Loucy (cell line): ENCODE measurements around the gene CA5A.
"Not testable (repeated sequence)": the region's sequence is repeated elsewhere in the genome, so short reads cannot be mapped to it uniquely, and the experiment has no call there.

Source experiments
- H2AFZ ChIP-seq: fragments of 200-600 bp; sonication (generic); 2 replicates; pipeline ENCODE4 v1.6.0; 2016; ENCODE audit warnings: antibody characterized with exemption, mild to moderate bottlenecking, low read length, moderate library complexity
- H3F3A ChIP-seq: fragments of 200-600 bp; 2 replicates; pipeline ENCODE4 v1.6.0; 2016; ENCODE audit warnings: antibody characterized with exemption, low read depth, mild to moderate bottlenecking
- H3K27me3 ChIP-seq: fragments of 200-600 bp; sonication (generic); 2 replicates; pipeline ENCODE4 v1.6.1; 2014; ENCODE audit warnings: low read length, mild to moderate bottlenecking; ENCODE audit not compliant: insufficient read depth, poor library complexity, severe bottlenecking
- H3K36me3 ChIP-seq: fragments of 200-600 bp; sonication (generic); 2 replicates; pipeline ENCODE4 v1.6.1; 2016; ENCODE audit warnings: low read length; ENCODE audit not compliant: insufficient read depth
- H3K4me1 ChIP-seq: fragments of 200-600 bp; sonication (generic); 2 replicates; pipeline ENCODE4 v1.5.1; 2014; ENCODE audit warnings: low read length, mild to moderate bottlenecking; ENCODE audit not compliant: insufficient read depth, poor library complexity, severe bottlenecking
- H3K4me2 ChIP-seq: fragments of 200-600 bp; sonication (generic); 2 replicates; pipeline ENCODE4 v1.6.0; 2014; ENCODE audit warnings: antibody characterized with exemption, low read length, low read depth, mild to moderate bottlenecking; ENCODE audit not compliant: poor library complexity, severe bottlenecking
- H3K4me3 ChIP-seq: fragments of 200-600 bp; sonication (generic); 2 replicates; pipeline ENCODE4 v1.5.1; 2014; ENCODE audit warnings: low read length, mild to moderate bottlenecking, mixed read lengths; ENCODE audit not compliant: poor library complexity, severe bottlenecking
- H3K79me2 ChIP-seq: fragments of 200-600 bp; sonication (generic); 2 replicates; pipeline ENCODE4 v1.6.1; 2014; ENCODE audit warnings: low read length; ENCODE audit not compliant: insufficient read depth
- H3K9ac ChIP-seq: fragments of 200-600 bp; sonication (generic); 2 replicates; pipeline ENCODE4 v1.6.0; 2014; ENCODE audit warnings: mild to moderate bottlenecking, low read depth, low read length, moderate library complexity; ENCODE audit not compliant: poor library complexity, severe bottlenecking
- H3K9me2 ChIP-seq: fragments of 200-600 bp; sonication (generic); replicated peaks from 2 replicates; pipeline ENCODE4 v1.6.1; 2016; ENCODE audit warnings: low read depth, low read length, mixed read lengths
- H3K9me3 ChIP-seq: fragments of 200-600 bp; sonication (generic); 2 replicates; pipeline ENCODE4 v1.6.1; 2014; ENCODE audit warnings: mild to moderate bottlenecking, antibody characterized with exemption, low read length, low read depth; ENCODE audit not compliant: insufficient read depth
- H4K20me1 ChIP-seq: fragments of 200-600 bp; sonication (generic); 2 replicates; pipeline ENCODE4 v1.6.0; 2014; ENCODE audit warnings: antibody characterized with exemption, low read length, mild to moderate bottlenecking; ENCODE audit not compliant: insufficient read depth, poor library complexity, severe bottlenecking
- EZH2phosphoT487 ChIP-seq: fragments of 200-600 bp; IDR thresholded peaks from 2 replicates; pipeline ENCODE4 v1.6.1; 2018; ENCODE audit warnings: antibody characterized with exemption, mild to moderate bottlenecking, moderate library complexity, borderline replicate concordance
- TF ChIP-seq, protein P1 (sequence below): fragments of 200-600 bp; sonication (generic); conservative IDR thresholded peaks from 2 replicates; pipeline ENCODE4 v1.5.1; 2014; ENCODE audit warnings: mild to moderate bottlenecking, antibody characterized with exemption, low read length

The CA5A gene

DNA sequence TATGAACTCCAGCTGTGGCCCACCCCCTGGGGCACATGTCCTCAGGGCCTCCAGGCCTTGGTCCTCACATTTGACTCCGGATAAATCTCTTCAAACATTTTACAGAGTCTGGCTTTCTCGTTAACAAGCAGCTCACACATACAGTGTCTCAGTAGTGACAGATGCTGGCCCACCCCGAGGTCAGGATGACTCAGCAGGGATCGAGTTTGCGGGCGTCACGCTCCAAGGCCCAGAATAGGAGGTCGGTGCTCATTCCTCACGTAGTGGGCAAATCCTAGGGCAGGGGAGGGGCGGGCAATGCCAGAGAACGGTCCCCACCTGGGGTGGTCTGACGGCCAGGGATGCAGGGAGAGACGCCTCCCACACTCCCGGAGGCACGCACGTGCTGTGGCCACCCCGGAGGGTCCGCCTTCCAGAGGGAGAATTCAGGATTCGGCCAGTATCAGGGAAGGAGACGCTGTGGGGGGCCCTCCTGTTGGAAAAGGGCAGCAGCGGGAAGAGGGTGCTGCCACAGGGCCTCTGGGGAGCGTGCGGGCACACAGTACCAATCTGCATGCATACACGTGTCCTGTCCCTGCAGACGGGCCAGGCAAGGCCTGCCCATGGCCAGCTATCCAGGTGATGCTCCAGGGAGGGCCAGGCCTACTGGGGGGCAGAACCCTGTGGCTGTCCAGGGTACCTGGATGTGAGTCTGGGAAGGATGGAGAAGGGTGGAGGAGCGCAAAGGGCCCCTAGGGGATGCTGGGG, 75.6 kb downstream of the CA5A start:
- Histone ChIP-seq H3K79me2 (peaks cover 38% of the 10 kb centered on the region; the same call in 1 of the 2 replicates), H3K9me2 (no peaks in the 10 kb centered on the region), H3K27me3 (no peaks in the 10 kb centered on the region), H3K9ac (no peak overlapping the region), H3K4me1 (no peaks in the 10 kb centered on the region), H3K36me3 (no peaks in the 10 kb centered on the region), H2AFZ (no peak overlapping the region), H4K20me1 (no peaks in the 10 kb centered on the region), H3K4me3 (no peak overlapping the region), H3F3A (no peaks in the 10 kb centered on the region), H3K4me2 (peak overlapping the region; percentile 50), H3K9me3 (no peaks in the 10 kb centered on the region)
- TF ChIP-seq, protein P1, sequence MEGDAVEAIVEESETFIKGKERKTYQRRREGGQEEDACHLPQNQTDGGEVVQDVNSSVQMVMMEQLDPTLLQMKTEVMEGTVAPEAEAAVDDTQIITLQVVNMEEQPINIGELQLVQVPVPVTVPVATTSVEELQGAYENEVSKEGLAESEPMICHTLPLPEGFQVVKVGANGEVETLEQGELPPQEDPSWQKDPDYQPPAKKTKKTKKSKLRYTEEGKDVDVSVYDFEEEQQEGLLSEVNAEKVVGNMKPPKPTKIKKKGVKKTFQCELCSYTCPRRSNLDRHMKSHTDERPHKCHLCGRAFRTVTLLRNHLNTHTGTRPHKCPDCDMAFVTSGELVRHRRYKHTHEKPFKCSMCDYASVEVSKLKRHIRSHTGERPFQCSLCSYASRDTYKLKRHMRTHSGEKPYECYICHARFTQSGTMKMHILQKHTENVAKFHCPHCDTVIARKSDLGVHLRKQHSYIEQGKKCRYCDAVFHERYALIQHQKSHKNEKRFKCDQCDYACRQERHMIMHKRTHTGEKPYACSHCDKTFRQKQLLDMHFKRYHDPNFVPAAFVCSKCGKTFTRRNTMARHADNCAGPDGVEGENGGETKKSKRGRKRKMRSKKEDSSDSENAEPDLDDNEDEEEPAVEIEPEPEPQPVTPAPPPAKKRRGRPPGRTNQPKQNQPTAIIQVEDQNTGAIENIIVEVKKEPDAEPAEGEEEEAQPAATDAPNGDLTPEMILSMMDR = no peak
- no peak for TF ChIP-seq EZH2phosphoT487

DNA sequence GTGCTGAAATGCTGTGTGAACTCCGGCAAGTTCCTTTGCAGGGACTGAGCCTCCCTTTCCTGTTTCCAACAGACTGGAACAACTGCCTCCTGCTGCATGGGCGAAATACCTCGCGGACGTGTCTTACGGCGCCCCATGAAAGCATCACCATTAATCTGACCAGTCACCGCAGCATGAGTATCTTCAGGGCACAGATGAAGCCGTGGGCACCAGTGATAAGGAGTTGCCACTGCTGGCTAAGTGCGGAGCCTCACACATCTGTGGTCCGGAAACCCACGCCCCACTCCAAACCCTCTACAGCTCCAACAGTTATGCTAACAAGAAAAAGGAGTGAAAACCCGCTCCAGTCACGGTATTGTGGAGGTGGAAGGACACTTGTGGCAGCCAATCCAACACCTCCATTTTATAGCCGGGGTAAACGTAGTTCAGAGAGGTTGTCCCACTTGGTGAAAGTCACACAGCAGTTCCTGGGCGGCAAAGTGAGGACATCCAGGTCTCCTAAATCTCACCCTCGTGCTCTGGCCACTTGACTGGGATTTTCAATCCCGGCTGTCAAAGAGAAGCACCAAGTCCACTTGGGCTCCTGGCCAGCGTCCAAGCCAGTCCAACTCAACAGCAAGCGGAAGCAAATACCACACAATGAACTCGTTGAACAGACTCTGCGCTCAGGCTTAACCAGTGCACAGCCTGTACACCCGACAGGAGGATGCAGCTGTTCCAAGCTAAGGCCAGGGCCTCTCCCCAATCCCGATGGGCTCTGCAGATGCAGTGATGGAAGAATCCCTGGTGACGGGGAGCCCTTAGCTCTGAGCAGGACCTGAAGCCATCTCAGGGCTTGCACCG, 78.0 kb downstream of the CA5A start:
- H3K27me3 ChIP-seq, H3F3A ChIP-seq, H3K4me2 ChIP-seq, H3K9ac ChIP-seq, H3K9me3 ChIP-seq, H3K9me2 ChIP-seq, H3K4me3 ChIP-seq, H2AFZ ChIP-seq, H3K36me3 ChIP-seq, H3K4me1 ChIP-seq, H4K20me1 ChIP-seq: not testable (repeated sequence)
- peaks cover 22% of the 10 kb centered on the region; the same call in 1 of the 2 replicates for H3K79me2 ChIP-seq

DNA sequence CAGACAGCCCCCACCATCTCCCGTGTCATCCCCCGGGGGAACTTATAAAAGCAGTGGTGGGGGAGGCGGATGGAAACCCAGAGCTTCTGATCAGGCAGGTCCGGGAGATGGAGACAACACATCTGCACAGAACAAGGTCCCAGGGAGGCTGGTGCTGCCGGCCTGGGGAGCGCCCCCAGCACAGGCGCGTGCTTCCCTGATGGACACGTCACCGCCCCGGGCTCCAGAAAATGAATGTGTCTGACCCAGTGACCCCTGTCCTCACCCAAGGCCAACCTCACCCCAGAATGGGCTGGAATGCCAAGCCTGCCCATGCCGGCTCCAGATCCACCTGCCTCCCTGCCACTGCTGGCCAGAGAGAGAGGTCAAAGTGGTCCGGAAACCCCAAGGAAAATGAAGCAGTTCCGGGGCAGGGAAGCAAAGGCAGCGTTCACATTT, 79.5 kb downstream of the CA5A start:
- Histone ChIP-seq H3K27me3 (no peaks in the 10 kb centered on the region), H3K79me2 (peaks cover 12% of the 10 kb centered on the region; the same call in 1 of the 2 replicates), H3K9me3 (no peaks in the 10 kb centered on the region), H3K9me2 (no peaks in the 10 kb centered on the region), H3K4me2 (no peak overlapping the region), H4K20me1 (no peaks in the 10 kb centered on the region), H3K4me3 (no peak overlapping the region), H3F3A (no peaks in the 10 kb centered on the region), H3K9ac (no peak overlapping the region), H3K4me1 (no peaks in the 10 kb centered on the region), H3K36me3 (no peaks in the 10 kb centered on the region), H2AFZ (no peak overlapping the region)
- TF ChIP-seq EZH2phosphoT487 = no peak
- TF ChIP-seq, protein P1 = no peak
